MM.1S (cell line): ENCODE data around the gene TMPRSS3.

Source experiments
- DNase-seq: peaks from one replicate; pipeline ENCODE4 v3.0.0-alpha.2; 2015
- H2AFZ ChIP-seq: fragments of 300-600 bp; sonication (generic); 2 replicates; pipeline ENCODE4 v1.6.0; 2016; ENCODE audit warnings: antibody characterized with exemption, low read length
- H3F3A ChIP-seq: fragments of 300-600 bp; sonication (generic); 2 replicates; pipeline ENCODE4 v1.6.1; 2016; ENCODE audit warnings: mild to moderate bottlenecking, antibody characterized with exemption, low read length, moderate library complexity, mixed read lengths; ENCODE audit not compliant: insufficient read depth
- H3K27ac ChIP-seq: fragments of 300-600 bp; sonication (generic); 2 replicates; pipeline ENCODE4 v1.5.1; 2016; ENCODE audit warnings: mild to moderate bottlenecking, low read length
- H3K27me3 ChIP-seq: fragments of 300-600 bp; sonication (generic); replicated peaks from 2 replicates; pipeline ENCODE4 v1.6.0; 2016; ENCODE audit warnings: low read length; ENCODE audit not compliant: insufficient read depth
- H3K36me3 ChIP-seq: fragments of 300-600 bp; sonication (generic); replicated peaks from 2 replicates; pipeline ENCODE4 v1.6.1; 2016; ENCODE audit warnings: mild to moderate bottlenecking, low read length, mixed read lengths; ENCODE audit not compliant: insufficient read depth
- H3K4me1 ChIP-seq: fragments of 300-600 bp; sonication (generic); 2 replicates; pipeline ENCODE4 v1.6.1; 2016; ENCODE audit warnings: low read length, mixed read lengths
- H3K4me2 ChIP-seq: fragments of 300-600 bp; sonication (generic); 2 replicates; pipeline ENCODE4 v1.6.0; 2016; ENCODE audit warnings: low read depth, low read length
- H3K4me3 ChIP-seq: fragments of 300-600 bp; sonication (generic); 2 replicates; pipeline ENCODE4 v1.5.1; 2016; ENCODE audit warnings: low read length, mixed read lengths
- H3K79me2 ChIP-seq: fragments of 300-600 bp; sonication (generic); 2 replicates; pipeline ENCODE4 v1.6.1; 2016; ENCODE audit warnings: mixed run types, low read length, mixed read lengths
- H3K9ac ChIP-seq: fragments of 300-600 bp; sonication (generic); 2 replicates; pipeline ENCODE4 v1.6.1; 2016; ENCODE audit warnings: low read length, mixed read lengths
- H3K9me2 ChIP-seq: fragments of 300-600 bp; sonication (generic); replicated peaks from 2 replicates; pipeline ENCODE4 v1.6.1; 2016; ENCODE audit warnings: mild to moderate bottlenecking, low read length, mixed read lengths; ENCODE audit not compliant: insufficient read depth
- H3K9me3 ChIP-seq: fragments of 300-600 bp; sonication (generic); replicated peaks from 2 replicates; pipeline ENCODE4 v1.6.1; 2016; ENCODE audit warnings: mild to moderate bottlenecking, low read length, mixed read lengths; ENCODE audit not compliant: insufficient read depth
- H4K20me1 ChIP-seq: fragments of 300-600 bp; sonication (generic); 2 replicates; pipeline ENCODE4 v1.6.1; 2016; ENCODE audit warnings: mild to moderate bottlenecking, low read length, moderate library complexity, mixed read lengths; ENCODE audit not compliant: insufficient read depth
- CTCF ChIP-seq: fragments of 300-600 bp; sonication (generic); IDR thresholded peaks from 2 replicates; pipeline ENCODE4 v1.5.1; 2016; ENCODE audit warnings: antibody characterized with exemption, low read length, mixed read lengths
- EZH2 ChIP-seq: fragments of 300-600 bp; sonication (generic); optimal IDR thresholded peaks from 2 replicates; pipeline ENCODE3; 2017; ENCODE audit warnings: low read depth, mild to moderate bottlenecking, antibody characterized with exemption, low read length, mixed read lengths
- EZH2phosphoT487 ChIP-seq: fragments of 300-600 bp; sonication (generic); IDR thresholded peaks from 2 replicates; pipeline ENCODE4 v1.6.1; 2018; ENCODE audit warnings: antibody characterized with exemption, low read length

The TMPRSS3 gene

GRCh38 chr21:42401820-42402251, 6.0 kb upstream of the TMPRSS3 start:
- Histone ChIP-seq H3K9ac (no peak overlapping the region), H3K4me3 (no peak overlapping the region), H3K27ac (no peak overlapping the region), H3K36me3 (no peaks in the 10 kb centered on the region), H3K4me2 (no peak overlapping the region), H3K9me3 (no peaks in the 10 kb centered on the region), H3K9me2 (no peaks in the 10 kb centered on the region), H3F3A (peaks cover 2% of the 10 kb centered on the region; the same call in 1 of the 2 replicates), H4K20me1 (no peaks in the 10 kb centered on the region), H3K27me3 (peaks cover 71% of the 10 kb centered on the region), H3K4me1 (0 out of 2 replicates have a peak, but pooled peaks cover 4% of the 10 kb centered on the region), H2AFZ (no peak overlapping the region), H3K79me2 (no peaks in the 10 kb centered on the region)
- DNase-seq, result no peak
- TF ChIP-seq EZH2phosphoT487, result no peak
- TF ChIP-seq EZH2, result no peak
- TF ChIP-seq CTCF, result no peak

- no peak overlapping the region for H3K27ac ChIP-seq
- TF ChIP-seq EZH2phosphoT487 (no peak), EZH2 (no peak), CTCF (no peak)
Observed at GRCh38 chr21:42401154-42401553, 5.3 kb upstream of the TMPRSS3 start.

GRCh38 chr21:42400525-42400924, 4.7 kb upstream of the TMPRSS3 start:
- H3K4me3 ChIP-seq, result no peak overlapping the region
- TF ChIP-seq CTCF (no peak), EZH2 (no peak), EZH2phosphoT487 (no peak)

More at GRCh38 chr21:42401154-42401553, 5.3 kb upstream of the TMPRSS3 start:
- Histone ChIP-seq H3K9me3 (no peaks in the 10 kb centered on the region), H3K4me1 (0 out of 2 replicates have a peak, but pooled peaks cover 4% of the 10 kb centered on the region), H3K4me3 (no peak overlapping the region), H3K36me3 (no peaks in the 10 kb centered on the region), H3K9me2 (no peaks in the 10 kb centered on the region), H2AFZ (no peak overlapping the region), H3K9ac (no peak overlapping the region), H4K20me1 (no peaks in the 10 kb centered on the region), H3K79me2 (no peaks in the 10 kb centered on the region), H3K4me2 (no peak overlapping the region), H3K27me3 (peaks cover 74% of the 10 kb centered on the region), H3F3A (peaks cover 2% of the 10 kb centered on the region; the same call in 1 of the 2 replicates)
- no peak for DNase-seq

More at GRCh38 chr21:42400525-42400924, 4.7 kb upstream of the TMPRSS3 start:
- H3K79me2 ChIP-seq, result no peaks in the 10 kb centered on the region
- H3K9me2 ChIP-seq, result no peaks in the 10 kb centered on the region
- no peak overlapping the region for H3K9ac ChIP-seq
- no peak overlapping the region for H2AFZ ChIP-seq
- no peaks in the 10 kb centered on the region for H4K20me1 ChIP-seq
- H3K9me3 ChIP-seq, result no peaks in the 10 kb centered on the region
- H3F3A ChIP-seq, result peaks cover 2% of the 10 kb centered on the region; the same call in 1 of the 2 replicates
- no peak overlapping the region for H3K27ac ChIP-seq
- no peaks in the 10 kb centered on the region for H3K36me3 ChIP-seq
- DNase-seq, result no peak
- 0 out of 2 replicates have a peak, but pooled peaks cover 4% of the 10 kb centered on the region for H3K4me1 ChIP-seq
- H3K27me3 ChIP-seq, result peaks cover 77% of the 10 kb centered on the region
- H3K4me2 ChIP-seq, result no peak overlapping the region
